Heart left ventricle (tissue), 16 donors: ENCODE data around the gene RARRES2. TPM values are rescaled to one million over a fixed set of nuclear protein-coding genes. Genes with fewer than 3 reads are reported as not detected.

Experiments used
- ATAC-seq, 4 donors: fragments of 200-7000 bp; cut with Tn5 transposase; one replicate each; pipeline ENCODE4 v1.9.1; 2020 to 2022; ENCODE audit warnings: moderate library complexity in 4 of 4, mild to moderate bottlenecking in 3 of 4, moderate number of reproducible peaks in 1 of 4
- DNase-seq, 5 donors: peaks; one replicate each; pipeline ENCODE4 v3.0.0-alpha.2; 2020
- H3K27ac ChIP-seq, 12 donors: fragments of 200-600 bp; sonication (generic) in 4 of 12; one replicate each; pipeline versions ENCODE4 v1.5.0 to v1.8.0; 2016 to 2022; ENCODE audit warnings: mild to moderate bottlenecking in 2 of 12
- H3K27me3 ChIP-seq, 9 donors: fragments of 200-600 bp; sonication (generic) in 2 of 9; one replicate each; pipeline versions ENCODE4 v1.5.1 to v1.8.0; 2016 to 2022; ENCODE audit warnings: mild to moderate bottlenecking in 3 of 9
- H3K36me3 ChIP-seq, 9 donors: fragments of 200-600 bp; sonication (generic) in 2 of 9; one replicate each; pipeline versions ENCODE4 v1.5.0 to v1.8.0; 2018 to 2022; ENCODE audit warnings: mild to moderate bottlenecking in 2 of 9
- H3K4me1 ChIP-seq, 12 donors: fragments of 200-600 bp; sonication (generic) in 4 of 12; one replicate each; pipeline versions ENCODE4 v1.5.0 to v1.8.0; 2016 to 2022; ENCODE audit warnings: mild to moderate bottlenecking in 3 of 12
- H3K4me3 ChIP-seq, 12 donors: fragments of 200-600 bp; sonication (generic) in 4 of 12; one replicate each; pipeline versions ENCODE4 v1.5.0 to v1.8.0; 2017 to 2022; ENCODE audit warnings: mild to moderate bottlenecking in 9 of 12, moderate library complexity in 4 of 12
- H3K9me3 ChIP-seq, 12 donors: fragments of 200-600 bp; sonication (generic) in 4 of 12; one replicate each; pipeline versions ENCODE4 v1.5.0 to v1.8.0; 2016 to 2022; ENCODE audit warnings: mild to moderate bottlenecking in 1 of 12
- CTCF ChIP-seq, 12 donors: fragments of 200-600 bp; sonication (generic) in 4 of 12; IDR thresholded peaks; one replicate each; pipeline versions ENCODE4 v1.5.0 to v1.8.0; 2018 to 2022; ENCODE audit warnings: antibody characterized with exemption in 12 of 12, mild to moderate bottlenecking in 5 of 12
- POLR2A ChIP-seq, 2 donors: fragments of 450-650 bp; IDR thresholded peaks; one replicate each; pipeline ENCODE4 v1.6.1; 2017; ENCODE audit warnings: antibody characterized with exemption in 2 of 2, mild to moderate bottlenecking in 2 of 2, moderate library complexity in 2 of 2
- WGBS, 4 donors: extraction: QIAGEN DNeasy Blood & Tissue Kit in 2 of 4; methylation state at CpG; one replicate each; pipeline versions ENCODE4 v1.1.5 to v1.1.7; 2013 to 2018; 5-methylcytosine and 5-hydroxymethylcytosine counted together
- intact Hi-C, 10 donors: fragments of 100-400 bp; cut with DNase I; formaldehyde crosslinking; loops; one replicate each; pipeline versions ENCODE4 v1.11.1 to v1.14.2; 2022
- polyA plus RNA-seq, 2 donors: library from polyadenylated mRNA; stranded (reverse); fragments of 200-250 nt; gene quantifications; one replicate each; pipeline ENCODE4 v1.2.3, GENCODE V29; 2013
- total RNA-seq, 9 donors: library from RNA; depleted of rRNA in 2 of 9; stranded (reverse); fragments of >200 nt in 2 of 9; fragmentation: NEBNext Ultra II Directional in 3 of 9; extraction: Animal tissue kit (Norgen Biotek cat#: 25700) in 3 of 9; gene quantifications; one replicate each; pipeline versions ENCODE4 v1.1.0 to v1.2.4, GENCODE V29; 2016 to 2023
- donor health status: ischemic (EF 13 %, LVEDD 7.1; RV severe dilation, severe dysfunction).
- donor health status: healthy with polysubstance abuse.
- donor health status: DM: no; HTN: yes; CAD: no.
- donor health status: DM: no; HTN: no; CAD: no.
- donor health status: ischemic (EF 25% LVEDD 6.9; RV normal size, moderate dysfunction).
- donor health status: ischemic (EF 25% LVEDD 5.7; RV mildly dilated, moderate dysfunction).
- donor health status: healthy.
- donor health status: DM: yes; HTN: yes; CAD: no.
- donor health status: ischemic (EF 35%, LVEDD 5.7; RV mildly dilated, moderate dysfunction).
- donor health status: nonischemic (EF 11% LVEDD 7.7; RV severe dilation, severe dysfunction).
- donor health status: DM: yes; HTN: yes; CAD: no.
- donor health status: PGD.
- donor health status: ischemic (EF 29% LVEDD 5.4; RV normal size, mild dysfunction).
- donor health status: nonischemic (EF 23%, LVEDD 6.1; RV moderate dilation, normal function).

Gene RARRES2
- total and polyA plus RNA-seq, 11 donors = 3.9 to 108 (median 12.6) TPM

DNA sequence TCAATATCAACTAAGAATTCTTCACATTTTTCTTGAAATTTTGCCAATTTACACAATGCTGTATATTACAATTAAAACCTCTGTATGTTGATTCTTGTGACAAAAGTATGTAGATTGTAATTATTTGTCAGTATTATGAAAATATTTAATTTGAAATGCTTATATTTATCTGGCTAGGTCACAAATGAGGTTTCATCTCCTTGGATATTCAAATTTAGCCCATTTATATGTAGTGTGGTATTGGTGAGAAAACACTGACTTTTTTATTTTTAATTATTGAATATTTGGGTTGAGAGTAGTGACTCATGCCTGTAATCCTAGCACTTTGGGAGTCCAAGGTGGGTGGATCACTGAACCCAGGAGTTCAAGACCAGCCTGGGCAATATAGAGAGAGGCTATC, 2.9 kb upstream of the RARRES2 start:
- TF ChIP-seq POLR2A (IDR thresholded peaks at IDR 0.05) = no peak
- no peak for TF ChIP-seq CTCF (IDR thresholded peaks at IDR 0.05)

DNA sequence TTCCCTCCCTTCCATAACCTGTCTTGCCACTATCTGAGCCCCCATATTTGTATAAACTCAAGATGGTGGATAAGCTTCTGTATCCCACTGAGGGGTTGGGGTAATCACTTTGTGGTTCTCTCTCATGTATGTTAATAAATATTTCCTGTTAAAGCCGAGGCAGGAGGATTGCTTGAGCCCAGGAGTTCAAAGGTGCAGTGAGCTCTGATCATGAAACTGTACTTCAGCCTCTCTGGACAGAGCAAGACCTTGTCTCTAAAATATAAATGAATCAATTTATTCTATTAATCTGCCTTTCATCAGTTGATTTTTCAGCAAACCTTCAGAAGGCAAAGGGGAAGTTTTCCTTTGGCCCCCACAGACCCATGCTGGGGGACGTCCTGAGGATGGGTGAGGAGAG, 1.8 kb upstream of the RARRES2 start:
- H3K27ac ChIP-seq = no peak overlapping the region
- DNase-seq (no peak), ATAC-seq (no peak)
- H3K4me3 ChIP-seq = no peak overlapping the region
- no peak for TF ChIP-seq POLR2A (IDR thresholded peaks at IDR 0.05)
- TF ChIP-seq CTCF (IDR thresholded peaks at IDR 0.05) = no peak
- no peaks in the 10 kb centered on the region for H3K36me3 ChIP-seq
- peaks cover 0 to 27% (median 12%) of the 10 kb centered on the region in 12 donors for H3K4me1 ChIP-seq
- H3K9me3 ChIP-seq = peaks cover 0 to 10% (median 2%) of the 10 kb centered on the region in 12 donors
- 76 to 87% (median 84%) methylated on average over 2 of the region's 2 CpGs for WGBS, 4 donors
- peaks cover 0 to 42% (median 7%) of the 10 kb centered on the region in 9 donors for H3K27me3 ChIP-seq
- intact Hi-C loops = no loop called here

More for the DNA sequence above, 2.9 kb upstream of the RARRES2 start:
- H3K36me3 ChIP-seq = no peaks in the 10 kb centered on the region
- H3K4me1 ChIP-seq = peaks cover 0 to 27% (median 12%) of the 10 kb centered on the region in 12 donors
- H3K9me3 ChIP-seq = peaks cover 0 to 10% (median 2%) of the 10 kb centered on the region in 12 donors
- intact Hi-C loops = no loop called here
- DNase-seq = no peak
- peaks cover 0 to 42% (median 7%) of the 10 kb centered on the region in 9 donors for H3K27me3 ChIP-seq
- no peak for ATAC-seq
- no peak overlapping the region for H3K4me3 ChIP-seq
- no peak overlapping the region for H3K27ac ChIP-seq

GRCh38 chr7:150342121-150342408, 636 bp upstream of the RARRES2 start:
- Histone ChIP-seq H3K27me3 (peaks cover 0 to 42% (median 7%) of the 10 kb centered on the region in 9 donors), H3K4me1 (peaks cover 0 to 27% (median 12%) of the 10 kb centered on the region in 12 donors), H3K27ac (peak overlapping the region in 1 of 12 donors; percentile 93), H3K9me3 (peaks cover 0 to 10% (median 2%) of the 10 kb centered on the region in 12 donors), H3K4me3 (peak overlapping the region in 8 of 12 donors; percentile 34 to 65 (median 49)), H3K36me3 (no peaks in the 10 kb centered on the region)
- DNase-seq (no peak), ATAC-seq (no peak)
- WGBS, 4 donors = 84 to 91% (median 88%) methylated on average over 9 of the region's 9 CpGs
- TF ChIP-seq CTCF (IDR thresholded peaks at IDR 0.05) = no peak
- no peak for TF ChIP-seq POLR2A (IDR thresholded peaks at IDR 0.05)
- intact Hi-C loops = no loop called here

DNA sequence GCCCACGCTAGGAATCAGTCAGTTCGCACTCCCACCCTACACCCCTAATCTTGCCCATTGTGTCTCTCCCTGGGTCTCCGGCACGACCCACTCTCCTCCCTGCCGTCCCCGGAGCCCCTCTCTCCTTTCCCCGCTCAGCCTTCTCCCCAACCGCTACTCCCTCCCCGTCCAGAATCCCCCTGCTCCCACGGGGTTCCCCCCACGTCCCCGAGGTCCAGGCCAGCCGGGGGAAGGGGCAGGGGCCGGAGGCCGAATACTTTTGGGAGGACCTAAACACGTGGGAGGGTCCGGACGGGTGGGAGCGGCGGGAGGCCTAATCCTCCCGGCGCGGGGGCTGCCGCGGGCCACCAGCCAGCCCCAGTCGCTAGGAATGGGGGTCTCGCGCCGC, 560 bp downstream of the RARRES2 start:
- peaks cover 0 to 27% (median 12%) of the 10 kb centered on the region in 12 donors for H3K4me1 ChIP-seq
- TF ChIP-seq POLR2A (IDR thresholded peaks at IDR 0.05) (no peak), CTCF (IDR thresholded peaks at IDR 0.05) (no peak)
- no peaks in the 10 kb centered on the region for H3K36me3 ChIP-seq
- H3K27ac ChIP-seq = peak overlapping the region in 6 of 12 donors; percentile 0 to 93 (median 46)
- DNase-seq = no peak
- intact Hi-C loops = no loop called here
- peaks cover 0 to 10% (median 2%) of the 10 kb centered on the region in 12 donors for H3K9me3 ChIP-seq
- 19 to 46% (median 26%) methylated on average over 20 to 29 of the region's 29 CpGs for WGBS, 4 donors
- H3K4me3 ChIP-seq = peak overlapping the region; percentile 8 to 65 (median 48)
- peak in 1 of 4 donors; percentile 6 for ATAC-seq
- H3K27me3 ChIP-seq = peaks cover 0 to 42% (median 7%) of the 10 kb centered on the region in 9 donors
